Calu3 (cell line): ENCODE measurements around the gene SLC45A3. TPM values are rescaled to one million over a fixed set of nuclear protein-coding genes. Genes with fewer than 3 reads are reported as not detected.
"Not testable (repeated sequence)": the region's sequence is repeated elsewhere in the genome, so short reads cannot be mapped to it uniquely, and the experiment has no call there.

Experiments
- Bru-seq: library from RNA; stranded (reverse); fragments of 400-500 nt; gene quantifications from one replicate; lab custom pipeline; 2021; lab: Mats Ljungman, UMichigan
- BruChase-seq, 2 experiments: library from RNA; stranded (reverse); fragments of 400-500 nt; gene quantifications; one replicate each; lab custom pipeline; 2021; lab: Mats Ljungman, UMichigan
- BruUV-seq: library from RNA; stranded (reverse); fragments of 400-500 nt; replicated peaks from 2 replicates; lab custom pipeline; 2021; lab: Mats Ljungman, UMichigan
- CTCF ChIA-PET: fragments of 300-600 bp; sonication (Branson Sonifier 250); formaldehyde crosslinking; loops from one replicate; lab custom pipeline; 2022; ENCODE audit warnings: antibody characterized with exemption; lab: Charles Lee
- DNase-seq: peaks from one replicate; pipeline ENCODE4 v3.0.0; 2022
- H3K27ac Mint-ChIP-seq: one replicate; pipeline ENCODE4 v1.8.0; 2022; ENCODE audit warnings: mixed read lengths; ENCODE audit not compliant: unreplicated experiment
- H3K27me3 Mint-ChIP-seq: one replicate; pipeline ENCODE4 v1.8.0; 2022; ENCODE audit warnings: mixed read lengths; ENCODE audit not compliant: unreplicated experiment
- H3K36me3 Mint-ChIP-seq: one replicate; pipeline ENCODE4 v1.8.0; 2022; ENCODE audit warnings: mild to moderate bottlenecking, moderate library complexity, mixed read lengths; ENCODE audit not compliant: insufficient read depth, unreplicated experiment
- H3K4me1 Mint-ChIP-seq: one replicate; pipeline ENCODE4 v1.8.0; 2022; ENCODE audit warnings: mild to moderate bottlenecking, low read depth, mixed read lengths; ENCODE audit not compliant: unreplicated experiment
- H3K4me3 Mint-ChIP-seq: one replicate; pipeline ENCODE4 v1.8.0; 2022; ENCODE audit warnings: mild to moderate bottlenecking, low read depth, moderate library complexity, mixed read lengths; ENCODE audit not compliant: unreplicated experiment
- H3K9me3 Mint-ChIP-seq: one replicate; pipeline ENCODE4 v1.8.0; 2022; ENCODE audit warnings: low read depth, mixed read lengths; ENCODE audit not compliant: unreplicated experiment
- intact Hi-C: fragments of 100-400 bp; cut with micrococcal nuclease; formaldehyde crosslinking; loops from one replicate; pipeline ENCODE4 v1.10.0; 2022; ENCODE audit not compliant: unreplicated experiment
- long read RNA-seq: library from polyadenylated mRNA; stranded (forward); transcript quantifications from one replicate; pipeline ENCODE4 v2.0.0, GENCODE V29; 2022
- total RNA-seq: library from RNA; stranded (reverse); gene quantifications from 2 replicates; pipeline ENCODE4 v1.2.3, GENCODE V29; 2022
- TF ChIP-seq, protein P1 (sequence below): fragments of 200-600 bp; IDR thresholded peaks from one replicate; pipeline ENCODE4 v1.8.0; 2022; ENCODE audit warnings: antibody characterized with exemption; ENCODE audit not compliant: unreplicated experiment

The SLC45A3 gene, protein sequence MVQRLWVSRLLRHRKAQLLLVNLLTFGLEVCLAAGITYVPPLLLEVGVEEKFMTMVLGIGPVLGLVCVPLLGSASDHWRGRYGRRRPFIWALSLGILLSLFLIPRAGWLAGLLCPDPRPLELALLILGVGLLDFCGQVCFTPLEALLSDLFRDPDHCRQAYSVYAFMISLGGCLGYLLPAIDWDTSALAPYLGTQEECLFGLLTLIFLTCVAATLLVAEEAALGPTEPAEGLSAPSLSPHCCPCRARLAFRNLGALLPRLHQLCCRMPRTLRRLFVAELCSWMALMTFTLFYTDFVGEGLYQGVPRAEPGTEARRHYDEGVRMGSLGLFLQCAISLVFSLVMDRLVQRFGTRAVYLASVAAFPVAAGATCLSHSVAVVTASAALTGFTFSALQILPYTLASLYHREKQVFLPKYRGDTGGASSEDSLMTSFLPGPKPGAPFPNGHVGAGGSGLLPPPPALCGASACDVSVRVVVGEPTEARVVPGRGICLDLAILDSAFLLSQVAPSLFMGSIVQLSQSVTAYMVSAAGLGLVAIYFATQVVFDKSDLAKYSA
- total RNA-seq (27.5 and 29.1 TPM in 2 replicates), Bru-seq, nascent RNA (percentile 60 among the genes with signal in this experiment), BruChase-seq, experiment 1, labeled RNA remaining after a 6-hour chase (percentile 82 among the genes with signal in this experiment), BruChase-seq, experiment 2, labeled RNA remaining after a 2-hour chase (percentile 70 among the genes with signal in this experiment)
- long read RNA-seq, partial matches to known transcripts = 4 of 11 reads
- long read RNA-seq, other reads (novel, unspliced or antisense) = 4 of 11 reads

DNA sequence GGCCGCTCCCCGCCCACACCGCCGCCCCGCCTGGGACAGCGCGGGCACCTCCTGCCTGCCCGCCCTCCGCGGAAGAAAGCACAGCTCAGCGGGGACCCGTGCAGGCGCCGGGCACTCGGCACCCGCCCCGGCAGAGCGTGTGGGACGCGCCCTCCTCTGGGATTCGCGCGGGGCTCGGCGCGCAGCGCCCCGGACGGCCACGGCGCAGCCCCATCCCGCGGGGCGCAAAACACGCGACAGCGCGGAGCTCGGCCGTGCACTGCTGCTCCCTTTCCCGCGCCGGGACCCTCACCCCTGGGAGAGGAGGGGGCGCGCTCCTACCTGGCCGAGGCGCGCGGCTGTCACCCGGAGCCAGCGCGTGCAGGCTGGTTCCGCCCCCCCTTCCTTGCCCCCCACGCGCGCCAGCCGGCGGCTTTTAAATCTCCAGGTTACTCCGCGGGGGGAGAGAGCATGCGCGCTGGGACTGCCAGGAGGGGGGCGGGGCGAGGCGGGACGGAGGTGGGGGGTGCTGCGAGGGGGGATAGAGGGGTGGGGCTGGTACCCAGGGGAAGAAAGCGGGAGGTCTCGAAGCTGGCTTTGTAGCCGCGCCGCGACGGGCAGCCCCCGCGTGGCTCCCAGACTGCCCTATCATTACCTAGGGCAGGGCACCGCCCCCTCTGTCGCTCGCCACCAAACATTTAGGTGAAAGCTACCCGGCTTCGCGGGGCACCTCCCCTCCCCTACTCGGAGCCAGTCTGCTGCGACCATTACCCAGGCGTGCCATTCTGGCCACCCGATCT is at the start of gene SLC45A3:
SLC45A3 (minus strand) TSS at position 437 of the 779 bp plus-strand sequence. CDS start 15,853 bp downstream, outside the sequence.
- Mint-ChIP-seq H3K27ac (peak within 1 kb of the TSS; percentile 70), H3K27me3 (no peaks in the 10 kb centered on the region), H3K4me3 (peak within 1 kb of the TSS; percentile 91), H3K9me3 (no peaks in the 10 kb centered on the region), H3K4me1 (peaks cover 30% of the 10 kb centered on the region), H3K36me3 (peaks cover 27% of the 10 kb centered on the region)
- intact Hi-C loops = no loop called here
- TF ChIP-seq, protein P1, sequence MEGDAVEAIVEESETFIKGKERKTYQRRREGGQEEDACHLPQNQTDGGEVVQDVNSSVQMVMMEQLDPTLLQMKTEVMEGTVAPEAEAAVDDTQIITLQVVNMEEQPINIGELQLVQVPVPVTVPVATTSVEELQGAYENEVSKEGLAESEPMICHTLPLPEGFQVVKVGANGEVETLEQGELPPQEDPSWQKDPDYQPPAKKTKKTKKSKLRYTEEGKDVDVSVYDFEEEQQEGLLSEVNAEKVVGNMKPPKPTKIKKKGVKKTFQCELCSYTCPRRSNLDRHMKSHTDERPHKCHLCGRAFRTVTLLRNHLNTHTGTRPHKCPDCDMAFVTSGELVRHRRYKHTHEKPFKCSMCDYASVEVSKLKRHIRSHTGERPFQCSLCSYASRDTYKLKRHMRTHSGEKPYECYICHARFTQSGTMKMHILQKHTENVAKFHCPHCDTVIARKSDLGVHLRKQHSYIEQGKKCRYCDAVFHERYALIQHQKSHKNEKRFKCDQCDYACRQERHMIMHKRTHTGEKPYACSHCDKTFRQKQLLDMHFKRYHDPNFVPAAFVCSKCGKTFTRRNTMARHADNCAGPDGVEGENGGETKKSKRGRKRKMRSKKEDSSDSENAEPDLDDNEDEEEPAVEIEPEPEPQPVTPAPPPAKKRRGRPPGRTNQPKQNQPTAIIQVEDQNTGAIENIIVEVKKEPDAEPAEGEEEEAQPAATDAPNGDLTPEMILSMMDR = no peak
- peak; percentile 51 for DNase-seq
- CTCF ChIA-PET = interaction anchor here (0.8 to 2.0 kb wide), 8 partner anchors 9 to 202 kb away, joined by 3 to 10 read pairs (median 4); no protein-coding TSS in a partner anchor
- BruUV-seq = no TSS peak

DNA sequence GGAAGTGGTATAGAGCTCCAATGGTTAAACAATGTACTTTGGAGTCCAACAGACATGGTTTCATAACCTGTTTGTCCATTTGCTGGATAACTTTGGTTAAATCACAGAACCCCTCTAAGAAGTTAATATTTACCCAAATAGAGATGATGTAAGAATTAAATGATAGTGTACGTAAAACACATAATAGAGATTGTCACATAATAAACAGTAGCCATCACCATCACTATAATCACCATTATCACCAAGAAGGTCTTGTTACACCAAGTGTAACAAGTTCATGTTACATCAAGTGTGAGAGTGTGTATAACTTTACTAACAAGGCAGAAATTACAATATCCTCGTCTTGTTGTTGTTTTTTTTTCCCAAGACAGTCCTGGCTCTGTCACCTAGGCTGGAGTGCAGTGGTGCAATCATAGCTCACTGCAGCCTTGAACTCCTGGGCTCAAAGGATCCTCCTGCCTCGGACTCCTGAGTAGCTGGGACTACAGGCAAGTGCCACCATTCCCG is 46.4 kb upstream of the SLC45A3 start:
- Mint-ChIP-seq H3K4me1 (peaks cover 20% of the 10 kb centered on the region), H3K4me3 (no peak overlapping the region), H3K27me3 (no peaks in the 10 kb centered on the region), H3K27ac (no peak overlapping the region), H3K9me3 (no peaks in the 10 kb centered on the region), H3K36me3 (peaks cover 65% of the 10 kb centered on the region)
- intact Hi-C loops = no loop called here
- CTCF ChIA-PET = interaction anchor here (0.5 kb wide), 1 partner anchor 14 kb away, joined by 3 read pairs; no protein-coding TSS in a partner anchor
- TF ChIP-seq, protein P1 = no peak
- no peak for DNase-seq
- no TSS peak for BruUV-seq

DNA sequence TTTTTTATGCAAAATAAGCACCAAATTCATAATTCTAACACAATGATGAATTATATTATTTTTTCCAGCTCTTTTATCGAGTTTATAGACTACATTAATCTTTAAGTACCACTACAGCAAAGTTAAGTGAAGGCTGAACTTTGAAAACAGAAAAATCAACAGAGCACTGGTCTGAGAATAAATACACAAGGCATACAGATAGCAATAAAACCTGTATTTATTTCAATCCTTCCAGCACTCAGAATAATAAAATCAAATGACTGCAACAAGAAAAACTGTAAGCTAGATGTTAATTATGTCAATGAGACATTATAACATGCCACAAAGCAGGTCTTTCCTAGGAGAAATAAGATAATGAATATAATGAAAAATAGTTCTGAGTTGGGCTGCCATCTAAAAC is 45.2 kb upstream of the SLC45A3 start:
- intact Hi-C loops = no loop called here
- Mint-ChIP-seq H3K36me3 (peaks cover 66% of the 10 kb centered on the region), H3K4me1 (peaks cover 17% of the 10 kb centered on the region), H3K27me3 (no peaks in the 10 kb centered on the region), H3K9me3 (no peaks in the 10 kb centered on the region), H3K4me3 (no peak overlapping the region), H3K27ac (no peak overlapping the region)
- CTCF ChIA-PET = interaction anchor here (0.5 kb wide), 1 partner anchor 67 kb away, joined by 4 read pairs; no protein-coding TSS in a partner anchor
- TF ChIP-seq, protein P1 = no peak
- no peak for DNase-seq
- no TSS peak for BruUV-seq

DNA sequence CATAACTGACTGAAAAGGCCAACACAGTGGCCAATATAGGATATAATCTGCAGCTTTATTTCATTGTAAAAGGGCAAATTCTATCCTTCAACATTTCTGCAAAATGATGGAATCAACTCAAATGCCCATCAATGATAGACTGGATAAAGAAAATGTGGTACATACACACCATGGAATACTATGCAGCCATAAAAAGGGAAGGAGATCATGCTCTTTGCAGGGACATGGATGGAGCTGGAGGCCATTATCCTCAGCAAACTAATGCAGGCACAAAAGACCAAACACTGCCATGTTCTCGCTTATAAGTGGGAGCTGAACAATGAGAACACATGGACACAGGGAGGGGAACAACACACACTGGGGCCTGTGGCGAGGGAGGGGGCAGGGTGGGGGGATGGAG is 40.4 kb upstream of the SLC45A3 start:
- H3K27me3 Mint-ChIP-seq, BruUV-seq, DNase-seq, H3K27ac Mint-ChIP-seq, H3K9me3 Mint-ChIP-seq, H3K4me3 Mint-ChIP-seq, intact Hi-C loops: not testable (repeated sequence)
- H3K4me1 Mint-ChIP-seq = peaks cover 19% of the 10 kb centered on the region
- CTCF ChIA-PET = interaction anchor here (0.6 kb wide), 1 partner anchor 19 kb away, joined by 4 read pairs; no protein-coding TSS in a partner anchor
- H3K36me3 Mint-ChIP-seq = peaks cover 83% of the 10 kb centered on the region
